Raji (cell line): ENCODE measurements around the gene CLIP1.

ENCODE experiments used
- POLR2A ChIP-seq: IDR thresholded peaks from 2 replicates; pipeline ENCODE4 v1.6.1; 2011; ENCODE audit warnings: low read depth, low read length, control low read depth; ENCODE audit not compliant: insufficient read depth

CLIP1 gene

DNA sequence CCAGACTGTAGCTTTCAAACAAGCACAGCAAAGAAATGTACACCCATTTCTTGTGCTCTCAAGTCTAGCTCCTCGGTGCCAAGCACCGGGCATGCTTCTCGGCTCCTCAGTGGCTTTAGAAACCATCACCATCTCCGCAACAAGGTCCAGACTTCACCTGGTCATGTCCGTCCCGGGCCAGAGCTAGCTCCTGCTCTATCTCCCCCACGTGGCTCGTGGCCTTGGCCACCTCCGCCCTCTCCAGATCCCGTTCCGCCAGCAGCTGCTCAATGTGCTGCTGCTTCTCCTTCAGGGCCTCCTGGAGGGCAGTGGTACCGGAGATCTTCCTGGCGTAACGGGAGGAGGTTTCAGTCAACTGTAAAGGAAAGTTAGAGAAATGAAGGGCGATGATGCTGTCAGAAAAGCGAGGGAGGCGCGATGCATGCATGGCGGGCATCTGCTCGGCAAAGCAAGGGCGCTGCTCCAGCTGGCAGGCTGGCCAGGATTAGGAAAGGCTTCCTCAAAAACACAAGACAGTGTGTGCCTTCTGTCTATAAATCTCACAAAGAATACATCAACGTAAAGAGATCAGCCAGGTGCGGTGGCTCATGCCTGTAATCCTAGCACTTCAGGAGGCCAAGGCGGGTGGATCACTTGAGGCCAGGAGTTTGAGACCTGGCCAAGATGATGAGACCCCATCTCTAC, 67.4 kb downstream of the CLIP1 start:
- no peak for TF ChIP-seq POLR2A

DNA sequence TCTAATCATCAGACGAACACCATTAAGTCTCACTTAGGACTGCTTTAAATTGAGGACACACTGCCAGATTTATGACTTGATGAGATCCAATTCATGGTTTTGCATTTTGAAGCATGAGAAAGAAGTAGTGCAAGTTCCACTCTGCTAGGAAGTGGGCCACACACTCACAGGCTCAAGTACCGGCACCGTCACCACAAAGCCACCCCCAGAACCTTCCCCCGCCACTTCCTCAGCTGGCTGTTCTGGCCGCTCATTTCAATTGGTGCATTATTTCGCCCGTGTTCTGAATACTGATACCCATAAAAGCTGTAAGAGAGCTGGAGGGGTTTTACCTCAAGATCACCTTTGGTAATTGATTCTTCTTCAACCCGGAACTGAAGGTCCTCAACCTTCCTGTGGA, 70.1 kb downstream of the CLIP1 start:
- no peak for TF ChIP-seq POLR2A

DNA sequence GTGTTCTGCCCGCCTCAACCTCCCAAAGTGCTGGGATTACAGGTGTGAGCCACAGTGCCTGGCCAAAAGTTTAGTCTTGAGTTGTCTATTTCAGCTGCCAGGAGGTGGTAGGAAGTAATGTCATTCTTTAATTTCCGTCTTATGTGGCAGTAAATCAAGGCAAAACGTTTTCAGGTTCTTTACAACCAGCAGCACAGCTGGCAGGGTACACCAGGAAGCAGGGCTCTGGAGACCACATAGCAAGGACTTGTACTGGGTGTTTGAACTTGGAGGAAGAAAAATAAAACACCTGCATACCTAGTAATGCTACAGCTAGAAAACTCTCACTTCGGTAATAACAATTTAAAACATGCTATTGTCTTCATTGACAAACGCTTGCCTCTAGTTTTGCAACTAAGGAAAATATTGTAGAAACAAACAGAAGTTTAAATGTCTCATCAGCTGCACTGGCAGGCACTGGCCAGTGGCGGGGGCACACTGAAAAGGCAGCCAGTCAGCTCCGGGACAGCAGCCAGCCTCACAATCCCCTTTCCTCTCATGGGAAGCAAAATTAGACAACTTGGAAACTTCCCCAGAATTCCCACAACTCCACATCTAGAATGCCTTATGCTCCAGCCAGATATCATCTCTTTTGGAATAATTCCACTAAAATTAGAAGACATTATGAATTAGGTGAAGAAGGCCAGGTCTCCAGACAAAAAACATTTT, 72.2 kb downstream of the CLIP1 start:
- TF ChIP-seq POLR2A = no peak

DNA sequence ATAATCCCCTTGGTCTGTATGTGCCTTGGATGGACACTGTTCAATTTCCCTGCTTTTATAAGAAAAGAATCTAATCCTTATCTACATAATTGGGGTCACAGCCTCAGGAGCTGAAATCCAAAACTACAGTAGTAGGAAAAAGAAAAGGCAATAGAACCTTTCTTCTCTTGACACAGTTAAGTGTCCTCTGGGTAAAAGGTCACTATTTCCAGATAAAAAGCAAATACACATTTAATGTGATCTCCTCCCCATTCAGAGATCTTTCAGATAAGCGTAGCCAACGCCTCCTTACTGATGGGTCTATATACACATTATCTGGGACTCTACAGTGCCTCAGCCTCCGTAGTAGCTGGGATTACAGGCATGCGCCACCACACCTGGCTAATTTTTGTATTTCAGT, 73.4 kb downstream of the CLIP1 start:
- TF ChIP-seq POLR2A = no peak

DNA sequence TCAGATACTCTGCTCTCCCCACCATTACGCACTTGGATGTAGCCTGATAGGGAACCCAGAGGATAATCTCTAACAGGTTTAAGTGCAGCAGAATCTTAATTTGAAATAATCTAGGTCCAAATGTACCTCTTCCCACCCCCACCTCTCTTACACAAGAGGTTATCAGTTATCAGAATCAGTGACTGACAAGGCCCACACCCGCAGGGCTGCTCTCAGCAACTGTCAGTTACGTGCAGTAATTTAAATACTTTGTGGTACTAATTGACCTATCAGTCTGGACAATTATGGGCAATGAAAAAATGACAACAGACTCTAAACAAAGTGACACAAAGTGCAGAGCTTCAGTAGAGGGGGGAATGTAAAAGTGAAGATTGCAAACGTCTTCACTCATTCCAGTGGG, 74.0 kb downstream of the CLIP1 start:
- no peak for TF ChIP-seq POLR2A

DNA sequence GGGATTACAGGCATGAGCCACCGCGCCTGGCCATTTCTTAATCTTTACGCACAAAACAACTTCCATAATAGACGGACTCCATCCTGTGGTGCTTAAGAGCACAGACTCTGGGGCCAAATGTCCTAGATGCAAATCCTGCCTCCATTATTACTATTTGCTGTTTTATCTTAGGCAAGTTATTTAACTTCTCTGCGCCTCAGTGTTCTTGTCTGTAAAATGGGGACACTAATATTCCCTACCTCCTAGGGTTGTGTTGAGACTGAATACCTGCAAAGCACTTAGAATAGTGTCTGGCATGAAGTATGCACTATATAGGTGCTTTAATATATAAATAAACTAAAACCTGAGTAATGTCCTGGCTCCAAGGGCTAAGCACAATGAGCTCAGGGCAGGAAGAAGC, 76.4 kb downstream of the CLIP1 start:
- TF ChIP-seq POLR2A = no peak

DNA sequence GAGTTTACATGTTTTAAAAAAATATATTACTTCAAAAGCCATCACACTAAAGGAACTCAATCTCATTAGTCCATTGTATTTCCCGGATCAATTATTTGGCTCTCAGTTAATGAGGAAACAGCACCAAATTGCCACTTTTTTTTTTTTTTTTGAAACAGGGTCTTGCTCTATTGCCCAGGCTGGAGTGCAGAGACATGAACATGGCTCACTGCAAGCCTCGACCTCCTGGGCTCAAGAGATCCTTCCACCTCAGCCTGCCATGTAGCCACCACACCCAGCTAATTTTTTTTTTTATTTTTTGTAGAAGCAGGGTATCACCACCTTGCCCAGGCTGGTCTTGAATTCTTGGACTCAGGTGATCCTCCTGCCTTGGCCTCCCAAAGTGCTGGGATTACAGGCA, 77.4 kb downstream of the CLIP1 start:
- TF ChIP-seq POLR2A = no peak

DNA sequence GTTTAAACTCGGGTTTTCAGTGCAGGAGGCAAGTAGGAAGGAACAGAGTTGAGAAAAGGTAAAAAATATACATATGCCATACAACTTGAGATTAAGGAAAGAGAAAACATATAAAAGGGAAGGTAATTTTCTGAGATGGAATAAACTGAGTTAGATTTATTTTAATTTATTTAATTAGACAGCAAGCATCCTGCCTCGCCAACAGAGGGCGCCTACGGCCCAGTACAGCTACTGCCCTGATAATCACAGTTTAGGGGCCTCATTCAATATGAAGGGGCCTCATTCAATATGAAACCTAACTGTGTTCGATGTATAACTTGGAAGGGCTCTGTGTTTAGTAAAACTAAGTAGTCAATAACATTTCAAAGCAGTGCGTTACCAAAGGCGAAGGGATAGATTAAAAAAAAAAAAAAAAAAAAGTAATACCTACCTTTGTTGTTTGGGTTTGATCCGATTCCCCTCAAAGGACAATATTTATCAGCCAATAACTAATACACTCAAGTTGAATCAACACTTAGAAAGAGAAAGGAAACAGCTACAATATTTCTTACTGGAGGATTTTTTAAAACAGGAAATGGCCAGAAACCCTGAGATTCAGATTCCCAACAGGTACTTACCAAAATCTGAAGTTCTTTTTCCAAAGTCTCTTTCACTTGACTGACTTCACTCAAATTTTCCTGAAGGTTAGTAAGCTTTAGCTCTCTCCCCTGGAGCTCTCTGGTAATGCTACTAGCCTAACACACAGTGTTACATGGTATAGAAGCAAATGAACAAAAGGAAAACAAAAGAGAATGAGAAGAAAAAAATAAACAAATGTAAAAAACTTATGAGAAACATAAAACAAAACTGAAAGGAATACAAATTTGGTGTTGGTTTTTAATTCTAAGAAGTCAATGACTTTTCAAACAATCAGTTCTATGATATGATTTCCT, 86.2 kb downstream of the CLIP1 start:
- no peak for TF ChIP-seq POLR2A

DNA sequence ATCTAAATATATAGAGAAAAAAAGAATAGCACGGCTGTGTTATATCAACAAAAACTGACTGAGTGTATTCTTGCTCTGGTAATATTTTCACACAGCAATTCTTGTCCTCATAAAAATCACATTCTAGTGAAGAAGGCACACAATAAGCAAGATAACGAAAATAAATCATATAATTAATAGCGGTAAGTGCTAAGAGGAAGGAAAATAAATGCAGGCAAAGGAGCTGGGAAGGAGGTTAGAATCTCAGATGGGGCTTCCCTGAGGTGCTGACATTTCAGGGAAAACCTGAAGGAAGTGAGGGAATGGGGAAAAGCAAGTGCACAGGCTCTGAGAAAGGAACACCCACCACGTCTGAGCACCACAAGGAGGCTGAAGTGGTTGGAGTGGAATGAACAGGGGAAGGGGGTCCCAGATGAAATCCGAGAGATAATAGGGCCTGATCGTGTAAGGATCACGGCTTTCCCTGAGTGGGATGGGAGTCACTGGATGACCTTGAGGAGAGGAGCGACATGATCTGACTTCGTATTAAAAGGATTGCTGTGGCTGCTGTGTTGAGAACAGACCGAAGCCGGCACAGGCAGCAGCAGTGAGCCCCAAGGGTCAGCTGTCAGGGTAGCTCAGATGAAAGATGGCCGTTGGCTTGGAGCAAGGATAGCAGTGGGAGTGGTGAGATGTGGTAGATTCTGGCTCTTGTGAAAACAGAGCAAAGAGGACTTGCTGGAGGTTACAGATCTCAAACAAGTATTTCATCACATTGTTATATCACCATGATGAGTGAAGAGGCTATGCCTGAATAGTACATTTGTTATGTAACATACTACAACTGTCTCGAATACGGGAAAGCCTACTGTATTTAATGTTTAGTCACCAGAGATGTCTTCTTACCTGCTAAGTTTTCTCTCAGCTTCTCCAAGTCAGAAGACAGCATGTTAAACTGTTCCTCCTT, 89.1 kb downstream of the CLIP1 start:
- no peak for TF ChIP-seq POLR2A

DNA sequence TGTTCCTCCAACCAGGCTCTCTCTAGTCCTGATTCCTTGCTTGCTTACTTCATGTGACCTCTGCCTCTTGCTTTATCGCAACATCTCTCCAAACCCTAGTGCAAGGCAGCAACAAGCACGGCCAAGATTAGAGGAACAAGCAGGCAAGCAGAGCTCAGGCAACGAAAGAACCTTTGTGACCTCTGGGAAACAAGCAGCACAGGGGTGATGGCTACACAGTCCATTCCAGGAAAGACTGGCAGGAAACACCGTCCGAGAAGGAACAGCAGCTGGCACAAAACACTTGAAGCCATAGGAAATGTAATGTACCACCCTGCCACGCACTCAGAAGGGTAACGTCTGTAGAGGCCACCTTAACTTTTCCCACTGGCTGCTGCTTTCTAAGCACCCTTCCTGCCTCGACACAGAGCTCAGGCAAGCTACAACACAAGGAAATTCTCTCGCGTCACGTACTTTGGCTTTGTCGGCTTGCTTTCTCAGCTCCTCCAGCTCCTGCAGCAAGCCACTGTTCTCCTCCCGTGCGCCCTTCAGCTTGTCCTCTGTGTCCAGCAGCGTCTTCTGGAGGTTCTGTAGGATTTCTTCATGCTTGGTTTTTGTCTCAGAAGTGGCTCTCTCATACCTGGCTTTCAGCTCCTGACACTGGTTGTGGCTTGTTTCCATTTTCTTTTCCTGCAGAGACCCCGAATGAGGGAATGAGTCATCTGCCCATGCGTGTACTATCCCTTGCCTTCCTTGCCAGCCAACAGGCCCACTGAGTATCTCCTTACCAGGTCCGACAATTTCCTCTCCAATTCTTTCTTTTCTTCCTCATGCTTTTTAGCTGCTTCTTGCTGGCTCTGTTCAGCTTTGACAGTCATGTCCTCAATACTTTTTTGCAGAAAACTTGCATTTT, 94.7 kb downstream of the CLIP1 start:
- TF ChIP-seq POLR2A = no peak

DNA sequence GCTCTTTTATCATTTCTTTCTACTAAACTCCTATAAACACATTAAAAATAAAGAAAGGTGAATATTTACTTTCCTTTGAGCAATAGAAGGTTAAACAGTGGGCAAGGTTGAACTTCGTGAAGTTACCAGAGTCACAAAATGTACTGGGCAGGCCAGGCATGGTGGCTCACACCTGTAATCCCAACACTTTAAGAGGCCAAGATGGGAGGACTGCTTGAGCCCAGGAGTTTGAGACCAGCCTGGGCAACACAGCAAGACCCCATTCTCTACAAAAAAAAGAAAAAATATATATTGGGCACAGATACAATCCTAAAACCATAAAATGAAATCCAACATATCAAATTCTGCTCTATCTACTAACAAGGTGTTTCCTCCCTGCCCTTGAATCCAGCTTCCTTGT, 95.5 kb downstream of the CLIP1 start:
- TF ChIP-seq POLR2A = no peak

DNA sequence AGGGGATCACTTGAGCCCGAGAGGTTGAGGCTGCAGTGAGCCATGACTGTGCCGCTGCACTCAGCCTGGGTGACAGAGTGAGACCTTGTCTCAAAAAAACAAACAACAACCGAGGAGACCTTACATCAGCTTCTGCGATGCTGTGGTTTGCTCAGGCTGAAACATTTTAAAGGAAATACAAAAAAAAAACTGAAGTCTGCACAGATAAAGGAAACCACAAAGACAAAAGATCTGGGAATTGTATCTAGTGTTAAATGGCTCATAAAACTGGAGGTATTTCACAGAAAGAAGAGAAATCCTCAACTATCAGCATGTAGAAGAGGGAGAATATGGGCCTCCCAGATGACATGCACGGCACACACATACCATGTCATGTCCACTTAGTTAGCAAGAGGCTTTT, 95.9 kb downstream of the CLIP1 start:
- TF ChIP-seq POLR2A = no peak

DNA sequence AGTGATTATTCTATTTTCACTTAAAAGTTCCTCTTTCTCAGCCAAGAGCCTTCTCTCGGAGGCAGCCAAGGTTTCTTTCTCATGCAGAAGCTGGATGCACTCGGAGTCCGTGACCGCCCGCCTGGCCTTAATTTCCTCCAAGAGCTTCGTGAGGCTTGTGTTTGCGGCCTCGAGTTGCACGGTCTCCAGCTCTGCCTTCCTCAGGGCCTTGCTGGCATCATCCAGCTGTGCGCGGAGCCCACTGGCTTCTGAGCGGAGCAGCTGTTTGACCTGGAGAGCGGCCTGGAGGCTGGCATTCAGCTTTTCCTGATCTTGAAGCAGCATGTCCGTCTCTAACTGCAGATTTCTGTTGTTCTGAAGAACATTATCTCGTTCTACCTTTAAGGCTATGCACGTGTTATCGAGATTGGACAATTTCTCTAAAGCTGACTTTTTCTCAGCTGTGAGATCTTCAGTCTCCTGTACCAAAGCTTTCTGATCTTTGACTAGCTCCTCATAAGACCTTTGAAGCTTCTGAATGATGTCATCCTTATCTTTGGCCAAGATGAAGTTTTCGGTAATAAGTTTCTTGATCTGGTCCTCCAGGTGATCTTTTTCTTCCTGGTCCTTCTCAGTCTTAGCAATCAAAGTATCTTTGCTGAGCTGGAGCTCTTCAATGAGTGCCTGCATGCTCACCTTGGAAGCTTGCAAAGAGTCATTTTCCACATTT, 99.0 kb downstream of the CLIP1 start:
- no peak for TF ChIP-seq POLR2A
